ENCODE results near the gene TSPOAP1. TPM values are rescaled to one million over a fixed set of nuclear protein-coding genes. Genes with fewer than 3 reads are reported as not detected.

Gene TSPOAP1
- polyA plus RNA-seq, 1 experiment: 5.6 TPM

DNA sequence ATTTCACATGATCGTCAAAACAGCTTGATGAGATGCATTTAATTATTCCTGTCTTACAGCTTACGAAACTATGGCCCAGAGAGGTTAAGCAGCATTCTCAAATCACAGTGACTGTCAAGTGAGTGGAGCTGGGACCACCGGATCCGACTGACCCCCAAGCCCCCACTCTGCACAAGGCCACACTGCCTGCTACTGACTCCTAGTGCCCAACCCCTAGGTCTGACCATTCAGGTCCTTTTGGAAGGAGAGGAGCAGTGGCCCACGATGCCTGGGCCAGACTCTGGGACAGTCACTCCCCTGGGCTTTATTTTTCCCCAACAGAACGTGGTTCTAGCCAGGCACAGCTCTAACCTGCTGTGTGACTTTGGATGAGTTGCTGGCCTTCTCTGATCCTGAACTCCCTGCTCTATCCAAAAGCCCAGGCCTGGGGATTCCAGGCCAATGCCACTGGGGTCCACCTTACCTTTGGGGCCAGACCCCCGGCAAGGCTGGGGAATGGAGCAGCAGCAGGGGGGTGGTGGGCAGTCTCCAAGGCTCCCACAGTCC lies 9.9 kb downstream of the TSPOAP1 start:
- H3K27me3 ChIP-seq (ENCODE audit: control insufficient read depth, insufficient read depth, low read length): no peaks in the 10 kb centered on the region
- POLR2A ChIA-PET: interaction anchor here (0.6 kb wide), 1 partner anchor 32 kb away, joined by 12 read pairs; no protein-coding TSS in a partner anchor
- CTCF ChIA-PET: interaction anchor here (1.2 to 6.3 kb wide), 5 partner anchors 14 to 137 kb away, joined by 3 to 95 read pairs (median 10); partner anchors contain the start of gene RNF43
- DNase-seq (ENCODE audit: low read depth): no peak
- H3K4me3 ChIP-seq (ENCODE audit: low read depth, low read length): no peak overlapping the region
- TF ChIP-seq, protein P1, sequence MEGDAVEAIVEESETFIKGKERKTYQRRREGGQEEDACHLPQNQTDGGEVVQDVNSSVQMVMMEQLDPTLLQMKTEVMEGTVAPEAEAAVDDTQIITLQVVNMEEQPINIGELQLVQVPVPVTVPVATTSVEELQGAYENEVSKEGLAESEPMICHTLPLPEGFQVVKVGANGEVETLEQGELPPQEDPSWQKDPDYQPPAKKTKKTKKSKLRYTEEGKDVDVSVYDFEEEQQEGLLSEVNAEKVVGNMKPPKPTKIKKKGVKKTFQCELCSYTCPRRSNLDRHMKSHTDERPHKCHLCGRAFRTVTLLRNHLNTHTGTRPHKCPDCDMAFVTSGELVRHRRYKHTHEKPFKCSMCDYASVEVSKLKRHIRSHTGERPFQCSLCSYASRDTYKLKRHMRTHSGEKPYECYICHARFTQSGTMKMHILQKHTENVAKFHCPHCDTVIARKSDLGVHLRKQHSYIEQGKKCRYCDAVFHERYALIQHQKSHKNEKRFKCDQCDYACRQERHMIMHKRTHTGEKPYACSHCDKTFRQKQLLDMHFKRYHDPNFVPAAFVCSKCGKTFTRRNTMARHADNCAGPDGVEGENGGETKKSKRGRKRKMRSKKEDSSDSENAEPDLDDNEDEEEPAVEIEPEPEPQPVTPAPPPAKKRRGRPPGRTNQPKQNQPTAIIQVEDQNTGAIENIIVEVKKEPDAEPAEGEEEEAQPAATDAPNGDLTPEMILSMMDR (IDR thresholded peaks at IDR 0.05; ENCODE audit: insufficient read depth, low read depth, low read length): no peak
- H3K36me3 ChIP-seq (ENCODE audit: control insufficient read depth, insufficient read depth, low read length): no peaks in the 10 kb centered on the region

DNA sequence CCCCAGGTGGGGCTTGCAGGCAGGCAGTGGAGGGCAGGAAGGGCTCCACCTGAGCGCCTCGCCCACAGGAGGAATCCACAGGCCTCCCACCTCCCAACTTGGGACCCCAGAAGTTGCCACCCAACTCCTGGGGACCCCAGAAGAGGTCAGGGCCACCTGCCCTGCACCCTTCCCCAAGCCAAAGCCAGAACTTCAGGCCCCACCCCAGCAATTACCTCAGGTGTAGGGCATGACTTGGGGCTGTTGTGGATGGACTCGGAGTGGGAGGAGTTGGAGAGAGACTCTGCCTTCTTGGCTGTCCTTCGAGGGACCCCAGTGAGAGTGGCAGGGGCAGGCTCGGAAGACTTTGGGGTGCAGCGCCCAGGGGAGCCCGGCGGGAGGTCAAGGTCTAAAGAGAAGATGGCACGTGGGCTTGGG lies 10.5 kb downstream of the TSPOAP1 start:
- no peak for DNase-seq (ENCODE audit: low read depth)
- Histone ChIP-seq H3K36me3 (ENCODE audit: control insufficient read depth, insufficient read depth, low read length) (no peaks in the 10 kb centered on the region), H3K4me3 (ENCODE audit: low read depth, low read length) (no peak overlapping the region), H3K27me3 (ENCODE audit: control insufficient read depth, insufficient read depth, low read length) (no peaks in the 10 kb centered on the region)
- POLR2A ChIA-PET: interaction anchor here (0.6 to 1.0 kb wide), 2 partner anchors 18 to 35 kb away, joined by 3 read pairs; no protein-coding TSS in a partner anchor
- CTCF ChIA-PET: interaction anchor here (0.7 to 6.3 kb wide), 28 partner anchors 9 to 133 kb away, joined by 3 to 95 read pairs (median 8); partner anchors contain the start of genes RNF43, SUPT4H1 and TSPOAP1
- TF ChIP-seq, protein P1 (IDR thresholded peaks at IDR 0.05; ENCODE audit: insufficient read depth, low read depth, low read length): no peak

DNA sequence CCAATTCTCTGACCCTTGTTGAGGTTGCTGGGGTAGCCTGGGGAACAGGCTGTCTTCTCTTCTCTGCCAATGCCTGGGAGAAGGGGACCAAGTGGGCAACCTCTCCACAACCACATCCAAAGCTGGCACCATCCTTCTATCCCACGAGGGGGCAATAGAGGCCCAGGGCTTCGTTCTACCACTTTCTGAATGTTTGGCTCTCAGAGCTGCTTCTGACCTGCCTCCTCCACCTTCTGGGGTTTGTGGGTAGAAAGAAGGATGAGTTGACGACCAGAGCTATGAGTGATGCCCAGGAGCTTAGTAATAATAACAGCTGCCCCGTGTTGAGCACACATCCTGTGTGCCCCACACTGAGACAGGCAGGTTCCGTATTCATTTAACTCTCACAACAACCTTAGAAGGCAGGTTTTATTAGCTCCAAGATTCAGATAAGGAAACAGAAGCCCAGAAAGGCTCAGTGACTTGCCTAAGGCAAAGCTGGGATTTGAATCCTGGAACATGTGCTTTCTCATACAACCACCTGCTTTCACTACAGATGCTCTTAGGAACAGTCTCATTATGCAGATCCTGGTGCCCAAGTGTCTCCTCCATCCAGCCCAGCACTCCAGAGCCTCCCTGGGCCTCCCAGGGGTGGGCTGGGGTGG lies 11.1 kb downstream of the TSPOAP1 start:
- POLR2A ChIA-PET: interaction anchor here (0.6 to 1.0 kb wide), 3 partner anchors 19 to 100 kb away, joined by 3 read pairs; no protein-coding TSS in a partner anchor
- CTCF ChIA-PET: interaction anchor here (0.7 to 6.3 kb wide), 30 partner anchors 9 to 134 kb away, joined by 3 to 95 read pairs (median 7); partner anchors contain the start of genes RNF43, SUPT4H1 and TSPOAP1
- Histone ChIP-seq H3K27me3 (ENCODE audit: control insufficient read depth, insufficient read depth, low read length) (no peaks in the 10 kb centered on the region), H3K36me3 (ENCODE audit: control insufficient read depth, insufficient read depth, low read length) (no peaks in the 10 kb centered on the region), H3K4me3 (ENCODE audit: low read depth, low read length) (no peak overlapping the region)
- DNase-seq (ENCODE audit: low read depth): peak; percentile 14
- TF ChIP-seq, protein P1 (IDR thresholded peaks at IDR 0.05; ENCODE audit: insufficient read depth, low read depth, low read length): peak; percentile 84

- DNase-seq (ENCODE audit: low read depth): no peak
- TF ChIP-seq, protein P1 (IDR thresholded peaks at IDR 0.05; ENCODE audit: insufficient read depth, low read depth, low read length): no peak
- ChIA-PET CTCF (interaction anchor here (1.2 to 6.3 kb wide), 22 partner anchors 8 to 130 kb away, joined by 3 to 95 read pairs (median 10); partner anchors contain the start of genes RNF43, SUPT4H1 and TSPOAP1), POLR2A (interaction anchor here (0.5 to 1.0 kb wide), 2 partner anchors 85 to 101 kb away, joined by 3 read pairs; no protein-coding TSS in a partner anchor)
- Histone ChIP-seq H3K4me3 (ENCODE audit: low read depth, low read length) (no peak overlapping the region), H3K27me3 (ENCODE audit: control insufficient read depth, insufficient read depth, low read length) (no peaks in the 10 kb centered on the region), H3K36me3 (ENCODE audit: control insufficient read depth, insufficient read depth, low read length) (no peaks in the 10 kb centered on the region)
These were observed 12.2 kb downstream of the TSPOAP1 start for GRCh38 chr17:58316260-58316960.

All from BJ (cell line).